Measurements from ENCODE around the gene SAP30. TPM values are rescaled to one million over a fixed set of nuclear protein-coding genes. Genes with fewer than 3 reads are reported as not detected.

SAP30 gene
- total and polyA plus RNA-seq, 2 experiments from 2014 or later, result 42.0 to 66.1 TPM

DNA sequence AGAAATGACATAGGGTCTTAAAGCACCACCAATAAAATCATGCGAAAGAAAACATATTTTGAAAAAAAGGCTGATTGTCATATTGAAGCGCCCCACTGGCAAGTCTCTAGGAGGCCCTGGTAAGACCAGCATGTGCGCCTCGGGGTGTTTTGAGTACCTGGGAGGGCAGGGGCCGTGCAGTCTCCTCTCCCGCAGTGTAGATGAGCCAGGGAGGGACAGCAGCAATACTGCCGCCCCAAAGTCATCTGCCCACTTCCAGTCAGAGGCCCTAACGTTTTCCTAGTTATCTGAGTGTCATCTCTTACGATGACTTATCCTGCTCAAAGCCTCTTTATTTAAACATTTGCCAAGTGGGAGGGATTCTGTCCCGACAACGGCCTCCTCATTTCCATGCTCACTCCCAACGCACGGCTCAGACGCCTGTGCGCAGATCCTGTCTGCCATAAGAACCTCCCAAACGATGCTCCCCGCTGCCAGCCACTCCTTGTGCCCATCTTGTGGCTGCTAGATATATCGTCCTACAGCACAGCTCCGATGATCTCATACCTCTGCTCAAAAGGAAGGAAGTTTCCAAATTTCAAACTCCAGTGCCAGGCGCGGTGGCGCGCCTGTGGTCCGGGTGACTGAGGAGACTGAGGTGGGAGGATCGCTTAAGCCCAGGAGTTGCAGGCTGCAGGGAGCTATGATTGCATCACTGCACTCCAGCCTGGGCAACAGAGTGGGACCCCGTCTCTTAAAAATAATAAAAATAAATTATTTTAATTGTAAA lies 45.3 kb downstream of the SAP30 start:
- peak in 1 of 2 donors; percentile 49 for DNase-seq (ENCODE audit: low read depth in 1 of 2, low spot score in 1 of 2)
- no peaks in the 10 kb centered on the region for H3K4me1 ChIP-seq (ENCODE audit: low read depth)
- H3K36me3 ChIP-seq, result no peaks in the 10 kb centered on the region
- no peaks in the 10 kb centered on the region for H3K9me3 ChIP-seq (ENCODE audit: low read depth)
- peak; percentile 6 for TF ChIP-seq CTCF (IDR thresholded peaks at IDR 0.05; ENCODE audit: low read depth, low read length)
- H3K4me3 ChIP-seq, result no peak overlapping the region
- no peaks in the 10 kb centered on the region for H3K27me3 ChIP-seq
- H3K27ac ChIP-seq, result no peak overlapping the region

DNA sequence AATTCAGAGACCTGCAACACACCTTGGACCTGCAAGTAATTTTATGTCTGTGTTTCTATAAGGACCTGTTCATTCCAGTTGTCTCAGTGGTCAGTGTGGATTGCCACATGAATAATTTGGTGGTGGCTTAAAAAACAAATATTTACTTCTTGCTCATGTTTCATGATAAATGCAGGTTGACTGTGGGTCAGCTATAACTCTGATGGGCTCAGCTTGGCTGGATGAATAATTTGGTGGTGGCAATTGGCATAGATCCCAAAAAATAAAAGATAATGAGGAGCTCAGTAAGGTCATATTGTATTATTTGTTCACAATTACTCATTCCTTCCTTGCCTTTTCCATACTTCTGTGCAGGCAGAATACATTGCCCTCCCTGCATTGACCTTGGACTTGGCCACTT lies 47.1 kb downstream of the SAP30 start:
- H3K4me1 ChIP-seq (ENCODE audit: low read depth), result no peaks in the 10 kb centered on the region
- no peak overlapping the region for H3K4me3 ChIP-seq
- no peak for TF ChIP-seq CTCF (IDR thresholded peaks at IDR 0.05; ENCODE audit: low read depth, low read length)
- H3K9me3 ChIP-seq (ENCODE audit: low read depth), result no peaks in the 10 kb centered on the region
- no peak for DNase-seq (ENCODE audit: low read depth in 1 of 2, low spot score in 1 of 2)
- no peak overlapping the region for H3K27ac ChIP-seq
- no peaks in the 10 kb centered on the region for H3K36me3 ChIP-seq
- no peaks in the 10 kb centered on the region for H3K27me3 ChIP-seq

GRCh38 chr4:173418639-173419038 lies 47.9 kb downstream of the SAP30 start:
- no peak overlapping the region for H3K27ac ChIP-seq
- no peaks in the 10 kb centered on the region for H3K9me3 ChIP-seq (ENCODE audit: low read depth)
- no peak overlapping the region for H3K4me3 ChIP-seq
- no peaks in the 10 kb centered on the region for H3K27me3 ChIP-seq
- H3K36me3 ChIP-seq, result no peaks in the 10 kb centered on the region
- TF ChIP-seq CTCF (IDR thresholded peaks at IDR 0.05; ENCODE audit: low read depth, low read length), result no peak
- no peak for DNase-seq (ENCODE audit: low read depth in 1 of 2, low spot score in 1 of 2)
- no peaks in the 10 kb centered on the region for H3K4me1 ChIP-seq (ENCODE audit: low read depth)

DNA sequence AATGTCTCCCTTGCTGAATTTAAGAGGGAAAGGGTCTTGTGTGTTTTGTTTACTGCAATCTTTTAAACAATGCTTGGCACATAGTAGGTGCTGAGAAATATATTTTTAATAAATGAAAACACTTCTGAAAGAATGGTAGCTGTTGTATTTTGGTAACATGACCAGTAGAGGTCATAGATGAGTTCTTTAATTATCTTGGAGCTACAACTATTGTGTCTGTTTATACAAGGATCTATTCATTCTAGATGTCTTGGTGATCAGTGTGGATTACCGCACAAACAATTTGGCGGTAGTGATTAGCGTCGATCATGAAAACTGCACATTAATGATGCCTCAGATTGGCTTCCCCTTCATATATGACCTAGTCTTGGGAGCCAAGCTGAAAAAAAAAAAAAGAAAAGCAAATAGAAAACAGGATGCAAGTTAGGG lies 49.6 kb downstream of the SAP30 start:
- Histone ChIP-seq H3K9me3 (ENCODE audit: low read depth) (no peaks in the 10 kb centered on the region), H3K27ac (no peak overlapping the region), H3K4me1 (ENCODE audit: low read depth) (no peaks in the 10 kb centered on the region), H3K27me3 (no peaks in the 10 kb centered on the region), H3K36me3 (no peaks in the 10 kb centered on the region), H3K4me3 (no peak overlapping the region)
- TF ChIP-seq CTCF (IDR thresholded peaks at IDR 0.05; ENCODE audit: low read depth, low read length), result peak; percentile 53
- peak in 1 of 2 donors; percentile 46 for DNase-seq (ENCODE audit: low read depth in 1 of 2, low spot score in 1 of 2)

DNA sequence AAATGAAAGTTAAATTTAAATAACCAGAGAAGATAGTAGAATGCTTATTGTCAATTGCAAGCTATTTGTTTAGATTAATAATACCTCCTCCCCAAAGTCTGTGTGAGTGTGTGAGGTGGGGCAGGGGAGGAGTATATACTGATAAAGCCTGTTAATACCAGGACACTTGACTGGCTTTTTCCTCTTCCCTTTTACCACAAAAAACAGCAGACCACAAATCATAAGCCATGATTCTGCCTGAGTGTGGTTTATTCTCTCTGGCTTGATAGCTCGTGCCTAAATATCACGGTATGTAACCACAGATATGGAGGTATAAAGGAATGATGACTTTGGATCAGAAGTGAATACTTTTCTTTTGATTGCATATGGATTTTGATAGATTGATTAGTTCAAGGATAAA lies 50.0 kb downstream of the SAP30 start:
- Histone ChIP-seq H3K9me3 (ENCODE audit: low read depth) (no peaks in the 10 kb centered on the region), H3K4me3 (no peak overlapping the region), H3K27me3 (no peaks in the 10 kb centered on the region), H3K4me1 (ENCODE audit: low read depth) (no peaks in the 10 kb centered on the region), H3K27ac (no peak overlapping the region), H3K36me3 (no peaks in the 10 kb centered on the region)
- DNase-seq (ENCODE audit: low read depth in 1 of 2, low spot score in 1 of 2), result peak in 1 of 2 donors; percentile 22
- TF ChIP-seq CTCF (IDR thresholded peaks at IDR 0.05; ENCODE audit: low read depth, low read length), result no peak

Measured in cardiac muscle cell (in vitro differentiated cells and primary cell).